Midbrain (tissue), 1 donor: ENCODE data around the gene STAP2.

Source experiments
- DNase-seq: peaks from one replicate; lab custom pipeline; 2025; lab: John Stamatoyannopoulos, UW

Gene STAP2

GRCh38 chr19:4327252-4327876, 11.3 kb downstream of the STAP2 start:
- peak; percentile 46 for DNase-seq

GRCh38 chr19:4326837-4327251, 11.8 kb downstream of the STAP2 start:
- no peak for DNase-seq

- DNase-seq, result no peak
Observed at GRCh38 chr19:4326215-4326836, 12.3 kb downstream of the STAP2 start.

GRCh38 chr19:4324228-4324627, 14.4 kb downstream of the STAP2 start:
- no peak for DNase-seq

- no peak for DNase-seq
Observed at GRCh38 chr19:4323692-4324091, 14.9 kb downstream of the STAP2 start.

DNA sequence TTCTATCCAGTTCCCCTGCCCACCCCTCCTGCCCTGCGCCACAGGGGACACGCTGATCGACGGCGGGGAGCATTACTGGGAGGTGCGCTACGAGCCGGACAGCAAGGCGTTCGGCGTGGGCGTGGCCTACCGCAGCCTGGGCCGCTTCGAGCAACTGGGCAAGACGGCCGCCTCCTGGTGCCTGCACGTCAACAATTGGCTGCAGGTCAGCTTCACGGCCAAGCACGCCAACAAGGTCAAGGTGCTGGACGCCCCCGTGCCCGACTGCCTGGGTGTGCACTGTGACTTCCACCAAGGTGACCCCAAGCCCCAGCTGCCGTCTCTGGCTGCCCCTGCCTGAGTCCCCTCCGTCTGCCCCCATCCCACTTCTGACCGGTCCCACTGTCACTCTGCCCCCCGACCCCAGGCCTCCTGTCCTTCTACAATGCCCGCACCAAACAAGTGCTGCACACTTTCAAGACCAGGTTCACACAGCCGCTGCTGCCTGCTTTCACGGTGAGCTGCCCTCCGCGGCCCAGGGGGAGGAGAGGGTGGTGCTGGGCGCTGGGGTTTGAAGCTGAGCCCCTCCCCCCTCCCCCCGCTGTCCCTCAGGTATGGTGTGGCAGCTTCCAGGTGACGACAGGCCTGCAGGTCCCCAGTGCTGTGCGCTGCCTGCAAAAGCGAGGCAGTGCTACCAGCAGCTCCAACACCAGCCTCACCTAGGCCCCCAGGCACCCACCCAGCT, 15.5 kb downstream of the STAP2 start:
- DNase-seq, result no peak

GRCh38 chr19:4320419-4320818, 18.2 kb downstream of the STAP2 start:
- no peak for DNase-seq

- DNase-seq, result no peak
Observed at GRCh38 chr19:4319067-4319718, 19.4 kb downstream of the STAP2 start.

DNA sequence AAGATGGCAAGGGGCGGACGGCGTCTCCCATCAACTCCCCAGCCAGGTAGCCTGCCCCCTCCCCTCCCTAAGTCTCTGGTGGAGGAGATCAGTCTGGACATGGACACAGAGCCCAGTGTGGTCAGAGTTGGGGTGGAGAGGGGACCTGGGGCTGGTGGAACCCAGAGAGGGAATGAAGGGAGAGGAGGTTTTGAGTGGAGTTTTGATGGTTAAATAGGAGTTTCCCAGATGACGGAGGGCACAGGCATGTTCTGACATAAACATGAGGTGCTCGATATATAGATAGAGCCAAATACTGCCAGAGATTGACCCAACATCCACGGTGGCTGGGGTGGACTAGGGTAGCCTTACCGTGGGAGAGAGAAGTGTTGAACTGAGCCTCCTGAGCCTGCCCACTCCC, 20.2 kb downstream of the STAP2 start:
- no peak for DNase-seq

GRCh38 chr19:4316956-4317355, 21.7 kb downstream of the STAP2 start:
- DNase-seq, result no peak

- DNase-seq, result no peak
Observed at GRCh38 chr19:4313847-4314490, 24.7 kb downstream of the STAP2 start.

DNA sequence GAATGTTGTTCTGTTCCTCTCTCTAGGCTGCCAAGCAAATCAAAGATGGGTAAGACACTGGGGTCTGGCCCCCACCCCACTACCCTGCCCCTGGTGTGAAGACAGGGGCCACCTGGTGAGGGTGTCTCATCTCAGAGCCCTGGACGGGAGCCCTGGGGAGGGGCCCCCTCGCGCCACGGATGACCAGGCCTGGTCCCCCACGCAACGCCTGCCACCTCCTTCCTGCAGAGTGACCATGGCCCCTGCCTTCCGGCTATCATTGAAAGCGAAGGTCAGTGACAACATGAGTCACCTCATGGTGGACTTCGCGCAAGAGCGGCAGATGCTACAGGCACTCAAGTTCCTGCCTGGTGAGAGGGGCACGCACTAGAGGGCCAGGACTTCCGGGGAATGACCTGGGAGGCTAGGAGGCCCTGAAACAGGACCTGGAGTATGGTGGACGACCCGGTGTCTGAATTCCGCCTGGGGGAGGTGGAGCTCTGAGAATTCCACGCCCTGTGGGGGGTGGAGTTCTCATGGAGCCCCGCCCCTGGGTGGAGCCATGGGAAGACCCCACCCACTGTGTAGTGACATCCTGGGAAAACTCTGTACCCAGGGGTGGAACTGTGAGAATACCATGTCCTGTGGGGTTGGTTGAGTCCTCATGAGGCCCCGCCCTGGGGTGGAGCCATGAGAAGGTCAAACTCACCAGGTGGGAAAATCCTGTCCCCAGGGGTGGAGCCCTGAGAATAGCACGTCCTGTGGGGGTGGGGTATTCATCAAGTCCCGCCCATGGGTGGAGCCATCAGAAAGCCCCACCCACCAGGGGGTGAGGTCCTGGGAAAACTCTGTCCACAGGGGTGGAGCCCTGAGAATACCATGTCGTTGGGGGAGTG, 28.1 kb downstream of the STAP2 start:
- no peak for DNase-seq

GRCh38 chr19:4305659-4306058, 33.0 kb downstream of the STAP2 start:
- no peak for DNase-seq

- DNase-seq, result no peak
Observed at GRCh38 chr19:4305257-4305612, 33.4 kb downstream of the STAP2 start.

DNA sequence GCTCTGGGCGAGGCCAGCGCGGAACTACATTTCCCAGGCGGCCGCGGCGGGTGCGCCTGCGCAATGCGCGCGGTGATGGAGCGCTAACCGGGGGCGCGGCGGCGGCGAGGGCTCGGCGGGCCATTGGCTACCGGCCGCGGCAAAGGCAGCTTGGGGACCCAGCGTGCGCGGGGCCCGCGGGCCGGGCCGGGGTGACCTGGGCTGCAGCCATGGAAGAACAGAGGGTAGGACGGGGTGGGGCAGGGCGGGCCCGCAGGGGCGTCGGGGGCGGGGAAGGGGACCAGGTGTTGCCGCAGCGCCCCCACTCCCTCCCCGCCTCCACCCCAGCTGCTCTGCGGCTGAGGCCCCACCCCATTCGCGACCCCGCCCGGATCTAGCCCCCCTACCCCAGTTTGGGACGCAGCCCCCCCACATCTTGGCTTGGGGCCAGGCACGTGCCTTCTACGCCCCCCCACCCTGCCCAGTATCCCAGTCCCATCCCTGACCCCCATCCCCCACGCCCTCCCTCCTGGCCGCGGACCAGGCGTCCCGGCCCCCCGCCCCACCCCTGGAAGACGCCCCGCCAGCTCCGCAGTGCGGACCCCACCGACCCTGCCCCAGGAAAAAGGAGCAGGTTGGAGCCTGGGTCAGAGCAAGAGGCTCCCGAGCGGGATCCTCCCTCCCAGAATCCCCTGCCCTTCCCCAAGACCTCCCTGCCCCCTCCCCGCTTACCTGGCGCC, 33.9 kb downstream of the STAP2 start, which contains the start of gene FSD1:
FSD1 (plus strand) TSS at position 61 of the 719 bp plus-strand sequence; CDS start at position 210, 149 bp downstream.
- DNase-seq, result peak; percentile 17

DNA sequence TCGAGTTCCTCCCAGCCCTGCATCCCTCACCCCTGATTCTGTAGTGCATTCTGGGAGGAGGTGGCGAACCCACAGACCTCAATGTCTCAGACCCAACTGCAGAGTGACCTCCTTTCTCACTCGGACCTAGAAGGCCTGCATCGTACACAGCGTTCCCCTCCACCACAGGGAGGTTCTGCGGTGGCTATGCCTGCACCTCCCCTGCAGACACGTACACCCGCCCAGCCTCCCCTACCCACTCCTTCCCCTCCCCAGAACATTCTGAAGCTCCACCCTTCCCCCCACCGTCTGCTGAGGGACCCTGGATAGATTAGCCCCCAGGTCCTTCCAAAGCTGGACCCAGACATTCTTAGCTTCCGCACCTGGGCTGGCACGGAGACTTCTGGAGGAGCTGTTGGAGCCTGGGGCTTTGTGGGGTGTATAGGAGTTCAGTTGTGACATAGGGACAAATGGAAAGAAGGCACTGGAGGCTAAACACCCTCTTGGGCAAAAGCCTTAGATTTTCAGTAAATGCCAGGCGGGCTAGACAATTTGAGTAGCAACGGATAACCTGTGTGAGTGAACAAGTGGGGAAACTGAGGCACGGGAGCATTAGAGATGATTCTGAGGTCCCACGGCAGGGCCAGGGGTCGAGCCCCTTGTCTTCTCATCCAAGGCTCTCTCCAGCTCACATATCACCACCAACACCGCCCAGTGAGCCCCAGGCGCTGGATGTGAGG, 34.6 kb downstream of the STAP2 start:
- no peak for DNase-seq

DNA sequence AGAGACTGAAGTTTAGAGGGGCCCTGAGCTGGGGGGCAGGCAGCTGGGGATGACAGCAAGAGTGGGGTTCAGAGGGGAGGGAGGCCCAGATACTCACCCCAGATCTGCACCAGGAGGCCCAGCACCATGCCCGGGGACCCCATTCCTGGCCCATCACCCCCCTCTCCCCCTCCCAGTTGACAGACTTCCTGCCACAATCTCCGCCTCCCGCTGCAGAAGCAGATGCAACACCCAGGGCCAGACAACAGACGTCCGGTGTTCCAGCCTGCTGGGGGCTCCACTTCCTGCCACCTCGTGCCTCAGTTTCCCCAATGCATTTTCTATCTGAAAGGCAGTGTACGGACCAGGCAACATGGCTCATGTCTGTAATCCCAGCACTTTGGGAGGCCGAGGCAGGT, 36.4 kb downstream of the STAP2 start, which contains the start of gene TMIGD2:
TMIGD2 (minus strand) TSS at position 147 of the 398 bp plus-strand sequence; CDS start at position 143, 4 bp downstream.
- DNase-seq, result no peak

GRCh38 chr19:4301590-4302242, 36.9 kb downstream of the STAP2 start:
- DNase-seq, result no peak

DNA sequence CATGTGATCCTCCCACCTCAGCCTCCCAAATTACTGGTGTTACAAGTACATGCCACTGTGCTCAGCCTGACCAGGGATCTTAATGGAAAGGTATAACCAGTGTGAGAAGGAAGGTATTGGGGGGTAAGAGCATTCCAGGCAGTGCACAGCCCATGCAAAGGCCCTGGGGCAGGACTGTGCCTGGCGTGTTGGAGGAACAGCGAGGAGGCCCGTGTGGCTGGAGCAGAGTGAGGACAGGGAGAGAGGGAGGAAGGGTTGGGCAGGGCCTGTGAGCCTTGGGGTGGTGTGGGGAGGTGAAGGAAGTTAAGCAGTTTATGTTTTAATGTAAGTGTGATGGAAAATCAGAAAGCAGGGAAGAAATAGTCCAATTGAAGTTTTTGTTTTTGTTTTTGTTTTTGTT, 38.0 kb downstream of the STAP2 start:
- no peak for DNase-seq
